ENCODE results near the gene NFE2. TPM values are rescaled to one million over a fixed set of nuclear protein-coding genes. Genes with fewer than 3 reads are reported as not detected.

The NFE2 gene
- total RNA-seq, 1 donor from 2014 or later = not detected

DNA sequence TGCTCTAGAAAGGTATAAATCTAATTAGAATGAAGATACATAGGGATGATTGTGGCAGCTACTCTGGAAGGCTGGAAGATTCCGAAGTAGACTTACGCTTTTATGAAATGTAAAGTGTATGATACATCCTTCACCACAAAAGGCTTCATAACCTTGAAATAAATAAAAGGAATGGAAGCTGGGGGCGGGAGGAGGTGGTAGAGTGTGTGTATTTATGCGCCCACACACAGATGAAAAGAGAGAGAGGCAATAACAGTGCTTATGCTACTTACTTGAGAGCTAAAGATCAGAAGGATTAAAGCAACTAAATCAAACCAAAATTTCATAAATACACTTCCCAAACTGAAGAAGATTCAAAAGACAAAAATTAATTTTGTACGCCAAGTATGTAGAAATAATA is 51.3 kb downstream of the NFE2 start:
- peaks cover 2% of the 10 kb centered on the region for H3K4me1 Mint-ChIP-seq (ENCODE audit: low read depth)
- no peak overlapping the region for H3K27ac Mint-ChIP-seq (ENCODE audit: unreplicated experiment)
- H3K4me3 Mint-ChIP-seq (ENCODE audit: unreplicated experiment) = no peak overlapping the region

DNA sequence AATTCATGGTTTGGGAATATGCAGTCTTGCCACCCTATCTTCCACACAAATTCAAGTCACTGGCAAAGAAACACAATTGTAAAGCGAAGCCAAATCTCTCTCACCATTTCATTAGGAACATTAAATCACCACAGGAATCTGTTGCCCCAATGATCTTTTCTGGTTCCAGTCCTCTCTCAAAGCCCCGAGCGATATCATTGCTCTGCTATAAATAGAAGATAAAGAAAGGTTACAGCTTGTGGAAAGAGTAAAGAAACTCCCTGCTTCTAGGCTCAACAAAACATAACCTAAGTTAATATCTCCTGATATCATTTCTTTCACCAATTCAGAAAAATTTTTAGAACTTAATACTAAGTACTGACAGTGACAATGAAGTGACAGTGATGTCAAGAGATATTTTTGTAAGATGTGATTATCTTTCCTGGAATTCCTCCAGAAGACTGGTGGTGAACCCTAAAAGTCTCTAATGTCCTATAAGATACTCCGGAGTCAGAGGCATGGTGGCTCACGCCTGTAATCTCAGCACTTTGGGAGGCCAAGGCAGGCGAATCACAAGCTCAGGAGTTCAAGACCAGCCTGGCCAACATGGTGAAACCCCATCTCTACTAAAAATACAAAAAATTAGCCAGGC is 54.7 kb downstream of the NFE2 start:
- TF ChIP-seq, protein P1, sequence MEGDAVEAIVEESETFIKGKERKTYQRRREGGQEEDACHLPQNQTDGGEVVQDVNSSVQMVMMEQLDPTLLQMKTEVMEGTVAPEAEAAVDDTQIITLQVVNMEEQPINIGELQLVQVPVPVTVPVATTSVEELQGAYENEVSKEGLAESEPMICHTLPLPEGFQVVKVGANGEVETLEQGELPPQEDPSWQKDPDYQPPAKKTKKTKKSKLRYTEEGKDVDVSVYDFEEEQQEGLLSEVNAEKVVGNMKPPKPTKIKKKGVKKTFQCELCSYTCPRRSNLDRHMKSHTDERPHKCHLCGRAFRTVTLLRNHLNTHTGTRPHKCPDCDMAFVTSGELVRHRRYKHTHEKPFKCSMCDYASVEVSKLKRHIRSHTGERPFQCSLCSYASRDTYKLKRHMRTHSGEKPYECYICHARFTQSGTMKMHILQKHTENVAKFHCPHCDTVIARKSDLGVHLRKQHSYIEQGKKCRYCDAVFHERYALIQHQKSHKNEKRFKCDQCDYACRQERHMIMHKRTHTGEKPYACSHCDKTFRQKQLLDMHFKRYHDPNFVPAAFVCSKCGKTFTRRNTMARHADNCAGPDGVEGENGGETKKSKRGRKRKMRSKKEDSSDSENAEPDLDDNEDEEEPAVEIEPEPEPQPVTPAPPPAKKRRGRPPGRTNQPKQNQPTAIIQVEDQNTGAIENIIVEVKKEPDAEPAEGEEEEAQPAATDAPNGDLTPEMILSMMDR (IDR thresholded peaks at IDR 0.05) = no peak
- peaks cover 19% of the 10 kb centered on the region for H3K36me3 Mint-ChIP-seq (ENCODE audit: low read depth)
- H3K27me3 Mint-ChIP-seq (ENCODE audit: low read depth) = no peaks in the 10 kb centered on the region

More for the DNA sequence above, 51.3 kb downstream of the NFE2 start:
- H3K27me3 Mint-ChIP-seq (ENCODE audit: low read depth) = no peaks in the 10 kb centered on the region
- peaks cover 14% of the 10 kb centered on the region for H3K36me3 Mint-ChIP-seq (ENCODE audit: low read depth)
- TF ChIP-seq, protein P1 (IDR thresholded peaks at IDR 0.05) = no peak
- no peaks in the 10 kb centered on the region for H3K9me3 Mint-ChIP-seq (ENCODE audit: low read depth)
- no peak for DNase-seq (ENCODE audit: low spot score)

More for the DNA sequence above, 54.7 kb downstream of the NFE2 start:
- Mint-ChIP-seq H3K4me3 (ENCODE audit: unreplicated experiment) (no peak overlapping the region), H3K27ac (ENCODE audit: unreplicated experiment) (no peak overlapping the region), H3K9me3 (ENCODE audit: low read depth) (no peaks in the 10 kb centered on the region), H3K4me1 (ENCODE audit: low read depth) (no peaks in the 10 kb centered on the region)
- DNase-seq (ENCODE audit: low spot score) = no peak

Small RNA genes lying within 50 kb of the gene (microRNA-seq; reads per million reads assigned to microRNA genes)
- 239 reads per million, percentile 67 among the genes with 10 or more reads in this experiment for gene MIR148B (ENCODE audit: borderline number of aligned reads)

Other genes starting within 250 kb of the NFE2 start
- not detected in 3 replicates for gene HOXC4, start 247.2 kb downstream of the NFE2 start, total RNA-seq
- 21.1 to 28.7 TPM (median 23.6 TPM) in 3 replicates for gene SMUG1, start 112.0 kb downstream of the NFE2 start, total RNA-seq
- gene CBX5, start 20.9 kb downstream of the NFE2 start, total RNA-seq = 79.4 to 141 TPM (median 81.8 TPM) in 3 replicates
- gene HNRNPA1, start 20.3 kb downstream of the NFE2 start, total RNA-seq = 485 to 774 TPM (median 502 TPM) in 3 replicates
- 101 to 119 TPM (median 108 TPM) in 3 replicates for gene COPZ1, start 24.1 kb upstream of the NFE2 start, total RNA-seq
- not detected in 3 replicates for gene GPR84, start 63.5 kb upstream of the NFE2 start, total RNA-seq
- gene ZNF385A, start 83.7 kb upstream of the NFE2 start, total RNA-seq = 5.5 to 6.8 TPM (median 6.4 TPM) in 3 replicates
- gene ITGA5, start 118.3 kb upstream of the NFE2 start, total RNA-seq = 121 to 160 TPM (median 152 TPM) in 3 replicates
- not detected in 3 replicates for gene GTSF1, start 172.6 kb upstream of the NFE2 start, total RNA-seq
- not detected in 3 replicates for gene NCKAP1L, start 196.7 kb upstream of the NFE2 start, total RNA-seq
- 0.12 TPM in 1 of 3 replicates, not detected in the others for gene PDE1B, start 248.6 kb upstream of the NFE2 start, total RNA-seq